ENCODE data around the gene NCMAP. TPM values are rescaled to one million over a fixed set of nuclear protein-coding genes. Genes with fewer than 3 reads are reported as not detected.

Gene NCMAP
- polyA plus RNA-seq, 3 donors from 2014 or later = not detected

DNA sequence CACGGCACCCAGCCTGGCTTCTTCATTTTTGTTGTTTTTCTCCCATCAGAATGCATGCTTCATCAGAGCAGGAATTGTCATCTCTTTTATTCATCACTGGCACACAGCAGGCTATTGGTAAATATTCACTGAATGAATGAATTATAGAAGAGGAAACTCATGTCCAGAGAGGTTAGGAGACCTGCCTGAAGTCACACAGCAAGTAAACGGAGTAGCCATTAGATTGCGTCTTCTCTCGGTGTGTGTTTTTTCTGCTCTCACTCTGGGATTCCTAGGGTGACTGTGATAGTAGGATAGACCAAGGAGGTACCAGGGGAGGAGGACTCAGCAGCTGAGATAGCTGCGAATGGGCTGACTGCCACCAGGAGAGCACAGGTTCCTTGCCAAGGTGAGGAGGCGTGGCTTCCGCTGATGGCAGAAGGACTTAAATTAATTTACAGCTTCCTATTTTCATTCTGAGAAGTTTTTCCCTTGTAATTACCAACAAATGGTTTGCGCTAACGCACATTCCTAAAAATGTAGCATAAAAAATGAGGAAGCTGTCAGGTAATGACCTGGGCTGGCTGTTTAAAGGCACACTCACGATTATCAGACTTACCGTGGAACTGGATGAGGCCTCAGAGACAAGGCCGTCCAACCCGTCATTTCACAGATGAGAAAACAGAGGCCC, 4.5 kb upstream of the NCMAP start:
- Mint-ChIP-seq H3K27me3 (ENCODE audit: low read depth in 3 of 3) (peaks cover 20 to 24% (median 23%) of the 10 kb centered on the region in 3 donors), H3K27ac (no peak overlapping the region)
- no peak for DNase-seq

DNA sequence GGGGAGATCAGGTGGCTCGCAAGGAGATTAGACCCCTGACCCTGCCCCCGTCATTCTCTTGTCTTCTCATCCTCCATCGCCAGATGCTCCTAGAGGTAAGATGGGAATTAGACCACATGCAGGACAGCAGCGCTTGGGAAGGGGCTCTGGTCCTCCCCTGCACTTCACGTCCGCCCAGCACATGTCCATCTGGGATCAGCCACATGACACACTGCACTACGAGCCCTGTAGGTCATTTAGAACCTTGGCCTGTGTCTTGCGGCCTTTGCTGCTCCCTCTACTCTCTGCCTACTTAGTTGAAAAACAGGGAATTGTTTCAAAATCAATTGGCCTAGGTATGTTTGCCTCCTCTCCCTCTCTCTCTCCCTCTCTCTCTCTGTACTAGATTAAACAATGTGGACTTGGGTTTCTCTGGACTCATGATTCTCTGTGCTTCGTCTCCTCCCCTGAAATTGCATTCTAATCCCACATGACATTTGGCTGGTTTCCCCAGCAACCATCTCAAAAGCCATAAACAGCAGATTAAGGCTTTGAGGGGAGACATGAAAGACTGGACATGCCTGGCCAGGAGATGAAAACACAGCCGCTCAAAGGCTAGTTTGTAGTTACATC, 3.8 kb upstream of the NCMAP start:
- Mint-ChIP-seq H3K36me3 (peaks cover 0 to 4% (median 0%) of the 10 kb centered on the region in 3 donors), H3K9me3 (peaks cover 0 to 5% (median 0%) of the 10 kb centered on the region in 6 donors), H3K27ac (no peak overlapping the region), H3K4me1 (peaks cover 6 to 8% of the 10 kb centered on the region in 2 donors), H3K4me3 (no peak overlapping the region), H3K27me3 (ENCODE audit: low read depth in 3 of 3) (peaks cover 20 to 31% (median 23%) of the 10 kb centered on the region in 3 donors)
- DNase-seq = no peak

More for the DNA sequence above, 4.5 kb upstream of the NCMAP start:
- no peak overlapping the region for H3K4me3 Mint-ChIP-seq
- peaks cover 0 to 4% (median 0%) of the 10 kb centered on the region in 3 donors for H3K36me3 Mint-ChIP-seq
- peaks cover 6% of the 10 kb centered on the region in 2 donors for H3K4me1 Mint-ChIP-seq
- peaks cover 0 to 5% (median 0%) of the 10 kb centered on the region in 6 donors for H3K9me3 Mint-ChIP-seq

DNA sequence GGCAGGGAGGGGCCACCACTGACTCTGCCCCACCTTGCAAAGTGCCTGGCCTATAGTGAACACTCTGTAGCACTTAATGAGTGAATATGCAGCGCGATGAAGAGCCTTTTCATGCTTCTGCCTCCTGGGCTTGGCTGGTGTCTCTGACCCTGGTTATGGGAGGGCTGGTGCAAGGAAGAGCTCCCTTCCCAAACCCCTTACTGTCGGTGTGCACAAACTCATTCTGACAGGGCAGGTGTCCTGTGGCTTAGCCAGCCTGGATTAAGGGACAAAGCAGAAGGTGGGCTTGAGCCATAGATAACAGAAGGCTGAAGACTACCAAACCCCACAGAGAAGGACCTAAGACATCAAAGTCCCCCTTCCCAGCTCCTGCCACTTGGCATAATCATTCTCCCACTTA, 2.0 kb upstream of the NCMAP start:
- Mint-ChIP-seq H3K27me3 (ENCODE audit: low read depth in 3 of 3) (peaks cover 22 to 36% (median 26%) of the 10 kb centered on the region in 3 donors), H3K4me1 (peaks cover 6 to 11% of the 10 kb centered on the region in 2 donors), H3K27ac (no peak overlapping the region), H3K36me3 (peaks cover 0 to 4% (median 0%) of the 10 kb centered on the region in 3 donors), H3K4me3 (no peak overlapping the region), H3K9me3 (peaks cover 0 to 5% (median 0%) of the 10 kb centered on the region in 6 donors)
- DNase-seq = no peak

DNA sequence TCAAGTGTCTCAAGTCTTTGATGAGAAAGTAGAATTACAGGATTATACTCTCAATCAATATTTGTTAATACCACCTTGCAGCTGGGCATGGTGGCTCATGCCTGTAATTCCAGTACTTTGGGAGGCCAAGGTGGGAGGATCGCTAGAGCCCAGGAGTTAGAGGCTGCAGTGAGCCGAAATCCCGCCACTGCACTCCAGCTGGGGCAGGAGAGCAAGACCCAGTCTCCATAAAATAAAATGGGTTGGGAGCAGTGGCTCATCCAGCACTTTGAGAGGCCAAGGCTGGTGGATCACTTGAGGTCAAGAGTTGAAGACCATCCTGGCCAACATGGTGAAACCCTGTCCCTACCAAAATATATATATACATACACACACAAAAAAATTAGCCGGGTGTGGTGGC, 1.2 kb upstream of the NCMAP start:
- no peak for DNase-seq
- Mint-ChIP-seq H3K27ac (no peak overlapping the region), H3K4me3 (no peak overlapping the region), H3K9me3 (peaks cover 0 to 5% (median 0%) of the 10 kb centered on the region in 6 donors), H3K4me1 (peaks cover 6 to 11% of the 10 kb centered on the region in 2 donors), H3K36me3 (peaks cover 0 to 4% (median 0%) of the 10 kb centered on the region in 3 donors), H3K27me3 (ENCODE audit: low read depth in 3 of 3) (peaks cover 22 to 32% (median 22%) of the 10 kb centered on the region in 3 donors)

DNA sequence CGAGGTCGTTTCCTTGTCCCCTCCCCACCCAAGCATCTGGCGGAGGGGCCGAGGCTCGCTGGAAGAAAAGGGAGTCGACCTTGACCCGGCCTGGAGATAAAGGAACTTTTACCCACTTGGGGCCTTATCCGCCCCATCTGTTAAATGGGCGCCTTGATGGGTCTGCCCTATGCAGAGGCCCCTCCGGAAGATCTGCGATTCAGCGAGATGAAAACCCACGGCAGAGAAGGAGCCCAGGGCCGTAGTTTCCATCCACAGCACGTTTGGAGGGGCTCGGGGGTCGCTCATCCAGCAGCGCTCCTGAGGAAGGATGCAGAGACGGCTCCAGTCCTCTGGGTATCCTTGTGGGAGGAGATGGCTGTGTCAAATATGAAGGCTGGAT, 518 bp downstream of the NCMAP start:
- DNase-seq = no peak
- H3K4me3 Mint-ChIP-seq = no peak overlapping the region
- H3K4me1 Mint-ChIP-seq = peaks cover 6 to 11% of the 10 kb centered on the region in 2 donors
- peaks cover 20 to 32% (median 25%) of the 10 kb centered on the region in 3 donors for H3K27me3 Mint-ChIP-seq (ENCODE audit: low read depth in 3 of 3)
- peaks cover 0 to 5% (median 0%) of the 10 kb centered on the region in 6 donors for H3K9me3 Mint-ChIP-seq
- no peak overlapping the region for H3K27ac Mint-ChIP-seq
- H3K36me3 Mint-ChIP-seq = peaks cover 0 to 4% (median 0%) of the 10 kb centered on the region in 3 donors

DNA sequence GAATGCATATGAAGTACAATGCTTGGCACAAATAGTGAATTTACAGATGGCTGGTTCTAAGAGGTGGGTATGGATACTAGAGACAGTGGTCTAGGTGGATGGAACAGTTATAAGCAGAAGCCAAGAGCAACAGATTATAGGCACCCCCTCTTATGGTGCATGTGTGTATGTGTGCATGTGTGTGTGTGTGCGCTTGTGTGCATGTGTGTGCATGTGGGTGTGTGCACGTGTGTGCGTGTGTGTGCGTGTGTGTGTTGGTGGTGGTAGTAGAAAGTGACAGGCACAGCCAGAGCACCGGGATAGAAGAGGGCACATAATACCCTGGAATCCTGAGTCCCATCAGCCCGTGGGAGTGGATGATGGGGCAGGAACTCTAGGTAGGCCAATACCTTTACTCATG, 1.3 kb downstream of the NCMAP start:
- Mint-ChIP-seq H3K27ac (peak overlapping the region in 2 of 6 donors; percentile 20 to 29), H3K36me3 (peaks cover 0 to 4% (median 0%) of the 10 kb centered on the region in 3 donors), H3K27me3 (ENCODE audit: low read depth in 3 of 3) (peaks cover 20 to 34% (median 24%) of the 10 kb centered on the region in 3 donors), H3K9me3 (peaks cover 0 to 5% (median 0%) of the 10 kb centered on the region in 6 donors), H3K4me3 (no peak overlapping the region), H3K4me1 (peaks cover 6 to 11% of the 10 kb centered on the region in 2 donors)
- no peak for DNase-seq

DNA sequence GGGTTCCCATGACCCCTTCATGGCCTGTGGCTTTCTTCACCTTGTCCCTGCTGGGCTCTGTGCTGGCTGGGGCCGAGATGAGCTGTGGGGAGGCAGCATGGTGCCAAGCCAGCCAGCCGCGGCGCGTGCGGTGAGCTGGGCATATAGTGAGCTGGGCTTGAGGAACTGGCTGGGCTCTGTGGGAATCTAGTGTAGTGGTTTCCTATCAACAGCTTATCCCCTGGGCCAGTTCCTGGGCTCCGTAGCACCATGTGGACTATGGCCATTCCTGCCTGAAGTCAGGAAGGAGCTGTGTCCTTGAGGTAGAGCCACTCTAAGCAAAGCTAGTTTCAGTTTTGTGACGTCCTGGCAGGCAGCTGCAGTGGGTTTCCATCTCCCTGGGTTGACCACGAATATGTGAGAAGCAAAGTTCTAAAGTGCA, 1.8 kb downstream of the NCMAP start:
- peaks cover 20 to 34% (median 22%) of the 10 kb centered on the region in 3 donors for H3K27me3 Mint-ChIP-seq (ENCODE audit: low read depth in 3 of 3)
- H3K27ac Mint-ChIP-seq = no peak overlapping the region
- peaks cover 0 to 4% (median 0%) of the 10 kb centered on the region in 3 donors for H3K36me3 Mint-ChIP-seq
- peaks cover 6 to 11% of the 10 kb centered on the region in 2 donors for H3K4me1 Mint-ChIP-seq
- no peak overlapping the region for H3K4me3 Mint-ChIP-seq
- DNase-seq = no peak
- peaks cover 0 to 5% (median 0%) of the 10 kb centered on the region in 6 donors for H3K9me3 Mint-ChIP-seq

DNA sequence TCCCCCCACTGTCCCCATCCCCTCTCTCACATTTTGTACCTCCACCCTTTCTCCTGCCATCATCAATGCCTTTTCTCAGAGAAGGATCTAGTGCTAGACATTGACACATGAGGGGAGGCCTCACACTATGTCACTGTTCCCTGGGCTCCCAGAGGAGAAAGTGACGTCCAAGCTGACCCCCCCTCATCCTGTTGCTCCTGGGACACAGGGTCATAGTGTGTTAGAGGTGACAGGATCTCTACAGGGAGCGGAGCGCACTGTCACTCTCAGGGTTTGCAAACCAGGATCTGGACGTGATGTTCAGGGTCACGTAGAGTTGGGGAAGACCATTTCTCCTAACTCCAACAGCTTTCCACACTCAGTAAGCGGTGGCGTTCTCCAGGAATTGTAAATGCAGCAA, 2.6 kb downstream of the NCMAP start:
- H3K27ac Mint-ChIP-seq = no peak overlapping the region
- H3K36me3 Mint-ChIP-seq = peaks cover 0 to 4% (median 0%) of the 10 kb centered on the region in 3 donors
- no peak overlapping the region for H3K4me3 Mint-ChIP-seq
- peaks cover 6 to 11% of the 10 kb centered on the region in 2 donors for H3K4me1 Mint-ChIP-seq
- peaks cover 20 to 34% (median 23%) of the 10 kb centered on the region in 3 donors for H3K27me3 Mint-ChIP-seq (ENCODE audit: low read depth in 3 of 3)
- peaks cover 0 to 5% (median 0%) of the 10 kb centered on the region in 6 donors for H3K9me3 Mint-ChIP-seq
- no peak for DNase-seq

DNA sequence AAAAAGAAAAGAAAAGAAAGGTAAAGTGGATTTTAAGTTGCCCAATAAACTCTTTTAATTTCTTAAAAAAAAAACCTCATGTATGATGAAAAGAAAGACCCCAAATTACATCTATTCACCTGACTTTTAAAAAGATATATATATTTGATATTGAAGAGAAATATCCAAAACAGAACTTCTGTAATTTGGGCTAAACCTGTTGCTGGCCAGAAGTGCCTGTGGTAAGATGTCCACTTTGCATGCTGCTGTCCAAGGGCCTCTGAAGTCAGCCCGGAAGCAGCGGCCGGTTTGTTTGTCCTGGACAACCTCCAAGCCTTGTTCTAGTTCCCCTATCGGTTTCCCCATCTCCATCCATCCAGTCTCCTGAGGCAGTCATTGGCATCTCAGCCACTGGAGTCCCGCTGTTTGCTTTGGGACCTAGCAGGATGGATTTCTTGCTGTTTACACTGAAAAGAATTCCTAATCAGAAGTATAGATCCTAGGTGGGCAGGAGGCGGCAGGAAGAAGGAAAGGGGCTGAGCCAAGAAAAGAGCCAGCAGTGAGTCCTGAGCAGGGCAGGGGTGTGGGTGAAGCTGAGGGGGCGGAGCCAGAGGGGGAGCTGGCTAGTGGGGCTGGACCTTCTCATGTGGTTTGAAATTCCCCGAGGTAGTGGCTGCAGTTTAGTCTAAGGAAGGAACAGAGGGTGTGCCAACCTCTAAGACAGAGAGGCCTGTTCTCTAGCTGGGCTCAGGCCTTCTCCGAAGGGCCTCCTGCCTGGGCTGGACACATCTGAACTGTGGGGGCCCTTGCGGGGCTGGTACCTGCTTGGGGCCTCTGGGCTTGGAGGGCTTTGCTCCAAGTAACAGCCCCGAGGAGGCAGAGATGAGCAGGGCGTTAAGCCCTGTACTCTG, 3.3 kb downstream of the NCMAP start:
- no peak for DNase-seq
- Mint-ChIP-seq H3K4me1 (peaks cover 6 to 11% of the 10 kb centered on the region in 2 donors), H3K9me3 (peaks cover 0 to 3% (median 0%) of the 10 kb centered on the region in 6 donors), H3K27ac (peak overlapping the region in 1 of 6 donors; percentile 29), H3K27me3 (ENCODE audit: low read depth in 3 of 3) (peaks cover 16 to 32% (median 21%) of the 10 kb centered on the region in 3 donors), H3K4me3 (no peak overlapping the region), H3K36me3 (peaks cover 0 to 4% (median 0%) of the 10 kb centered on the region in 3 donors)

DNA sequence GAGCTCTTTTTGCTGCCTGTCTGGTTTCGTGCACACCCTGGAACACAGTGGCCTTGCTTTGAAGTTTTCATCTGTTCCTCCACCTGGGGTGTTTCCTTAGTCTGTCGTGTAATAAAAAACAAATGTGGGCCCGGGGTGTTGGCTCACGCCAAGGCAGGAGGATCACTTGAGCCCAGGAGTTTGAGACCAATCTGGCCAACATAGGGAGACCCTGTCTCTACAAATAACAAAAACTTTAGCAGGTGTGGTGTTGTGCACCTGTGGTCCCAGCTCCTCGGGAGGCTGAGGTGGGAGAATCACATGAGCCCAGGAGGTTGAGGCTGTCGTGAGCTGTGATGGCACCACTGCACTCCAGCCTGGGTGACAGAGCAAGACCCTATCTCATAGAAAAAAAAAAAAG, 4.5 kb downstream of the NCMAP start:
- Mint-ChIP-seq H3K27me3 (ENCODE audit: low read depth in 3 of 3) (peaks cover 10 to 23% (median 16%) of the 10 kb centered on the region in 3 donors), H3K9me3 (peaks cover 0 to 2% (median 0%) of the 10 kb centered on the region in 6 donors), H3K27ac (no peak overlapping the region), H3K4me1 (peaks cover 4 to 10% of the 10 kb centered on the region in 2 donors), H3K36me3 (peaks cover 0 to 3% (median 0%) of the 10 kb centered on the region in 3 donors), H3K4me3 (no peak overlapping the region)
- DNase-seq = no peak

DNA sequence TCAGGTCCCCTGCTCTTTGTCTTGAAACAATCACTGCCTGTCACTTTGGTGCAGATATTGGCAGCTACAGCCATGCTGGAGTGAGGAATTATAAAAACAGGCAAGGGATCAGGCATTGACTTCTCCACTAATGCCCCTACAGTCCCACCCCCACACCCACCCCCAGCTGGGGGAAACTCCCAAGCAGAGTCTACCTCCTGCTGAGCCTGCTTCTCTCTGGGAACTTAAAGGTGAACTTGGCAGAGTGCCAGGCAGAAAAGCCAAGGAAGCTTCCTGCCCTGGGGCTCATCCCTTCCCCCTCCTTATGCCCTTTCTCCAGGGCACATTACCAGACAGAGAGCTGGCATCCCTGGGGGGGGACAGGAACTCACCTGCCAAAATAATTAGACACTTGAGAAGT, 6.7 kb downstream of the NCMAP start:
- Mint-ChIP-seq H3K4me1 (no peaks in the 10 kb centered on the region), H3K36me3 (no peaks in the 10 kb centered on the region), H3K27me3 (ENCODE audit: low read depth in 3 of 3) (peaks cover 4 to 10% (median 6%) of the 10 kb centered on the region in 3 donors)

DNA sequence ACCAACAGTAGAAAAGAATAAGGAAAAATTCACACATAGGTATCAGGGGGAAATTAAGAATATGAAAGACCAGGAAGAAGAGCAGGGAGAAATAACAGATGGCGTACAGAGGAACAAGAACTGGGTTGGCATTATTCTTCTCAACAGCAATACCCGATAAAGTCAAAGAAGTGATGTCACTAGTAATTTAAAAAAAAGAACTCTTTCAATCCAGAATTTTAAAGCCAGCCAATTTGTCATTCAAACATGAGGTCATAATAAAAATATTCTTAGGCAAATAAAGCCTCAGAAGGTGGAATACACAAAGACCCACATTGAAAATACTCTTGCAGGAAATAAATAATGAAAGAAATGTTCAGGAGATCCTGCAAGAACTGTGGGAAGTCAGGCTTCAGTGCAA, 8.8 kb downstream of the NCMAP start:
- Mint-ChIP-seq H3K27ac (no peak overlapping the region), H3K4me1 (no peaks in the 10 kb centered on the region), H3K9me3 (no peaks in the 10 kb centered on the region)

More for the DNA sequence above, 6.7 kb downstream of the NCMAP start:
- no peak for DNase-seq
- Mint-ChIP-seq H3K27ac (no peak overlapping the region), H3K4me3 (no peak overlapping the region), H3K9me3 (no peaks in the 10 kb centered on the region)

DNA sequence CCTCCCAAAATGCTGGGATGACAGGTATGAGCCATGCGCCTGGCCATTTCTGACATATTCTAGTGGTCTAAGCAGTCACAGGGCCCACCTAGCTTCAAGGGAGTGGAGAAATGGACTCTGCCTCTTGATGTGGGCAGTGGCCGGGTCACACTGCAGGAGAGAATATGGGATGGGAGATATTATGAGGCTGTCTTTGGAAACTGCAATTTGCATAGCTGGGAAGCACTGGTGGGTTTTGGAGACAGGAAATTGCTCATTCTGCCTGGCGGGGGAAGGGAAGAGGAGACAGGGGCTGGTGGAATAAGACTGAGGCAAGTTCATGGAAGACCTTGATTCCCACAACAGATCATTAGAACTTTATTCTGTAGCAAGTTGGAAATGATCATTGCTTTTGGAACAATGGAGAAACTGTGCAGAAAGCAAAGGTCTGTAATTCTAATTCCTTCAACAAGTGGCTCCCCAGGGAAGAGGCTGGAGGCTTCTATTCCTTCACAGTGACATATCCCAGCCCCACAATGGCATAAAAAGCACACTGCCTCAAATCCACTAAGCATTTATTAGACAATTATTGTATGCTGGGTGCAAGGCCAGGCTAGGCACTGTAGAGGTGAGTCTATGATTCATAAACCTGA, 10.5 kb downstream of the NCMAP start:
- DNase-seq = no peak
- no peaks in the 10 kb centered on the region for H3K36me3 Mint-ChIP-seq
- no peaks in the 10 kb centered on the region for H3K4me1 Mint-ChIP-seq
- H3K4me3 Mint-ChIP-seq = no peak overlapping the region
- H3K27ac Mint-ChIP-seq = no peak overlapping the region
- H3K27me3 Mint-ChIP-seq (ENCODE audit: low read depth in 3 of 3) = peaks cover 6 to 7% (median 6%) of the 10 kb centered on the region in 3 donors
- no peaks in the 10 kb centered on the region for H3K9me3 Mint-ChIP-seq

More for the DNA sequence above, 8.8 kb downstream of the NCMAP start:
- DNase-seq = no peak
- no peak overlapping the region for H3K4me3 Mint-ChIP-seq
- H3K36me3 Mint-ChIP-seq = no peaks in the 10 kb centered on the region
- peaks cover 3 to 10% (median 3%) of the 10 kb centered on the region in 3 donors for H3K27me3 Mint-ChIP-seq (ENCODE audit: low read depth in 3 of 3)

Data from immature natural killer cell (primary cell).